Measurements from ENCODE around the gene RECK.

The RECK gene

GRCh38 chr9:36033788-36034187 lies 2.9 kb upstream of the RECK start:
- no peak for TF ChIP-seq TAF1 (IDR thresholded peaks at IDR 0.05; ENCODE audit: borderline replicate concordance, insufficient read depth, low read length)
- TF ChIP-seq POLR2AphosphoS5 (IDR thresholded peaks at IDR 0.05; ENCODE audit: low read depth, low read length): no peak
- TF ChIP-seq, protein P1, sequence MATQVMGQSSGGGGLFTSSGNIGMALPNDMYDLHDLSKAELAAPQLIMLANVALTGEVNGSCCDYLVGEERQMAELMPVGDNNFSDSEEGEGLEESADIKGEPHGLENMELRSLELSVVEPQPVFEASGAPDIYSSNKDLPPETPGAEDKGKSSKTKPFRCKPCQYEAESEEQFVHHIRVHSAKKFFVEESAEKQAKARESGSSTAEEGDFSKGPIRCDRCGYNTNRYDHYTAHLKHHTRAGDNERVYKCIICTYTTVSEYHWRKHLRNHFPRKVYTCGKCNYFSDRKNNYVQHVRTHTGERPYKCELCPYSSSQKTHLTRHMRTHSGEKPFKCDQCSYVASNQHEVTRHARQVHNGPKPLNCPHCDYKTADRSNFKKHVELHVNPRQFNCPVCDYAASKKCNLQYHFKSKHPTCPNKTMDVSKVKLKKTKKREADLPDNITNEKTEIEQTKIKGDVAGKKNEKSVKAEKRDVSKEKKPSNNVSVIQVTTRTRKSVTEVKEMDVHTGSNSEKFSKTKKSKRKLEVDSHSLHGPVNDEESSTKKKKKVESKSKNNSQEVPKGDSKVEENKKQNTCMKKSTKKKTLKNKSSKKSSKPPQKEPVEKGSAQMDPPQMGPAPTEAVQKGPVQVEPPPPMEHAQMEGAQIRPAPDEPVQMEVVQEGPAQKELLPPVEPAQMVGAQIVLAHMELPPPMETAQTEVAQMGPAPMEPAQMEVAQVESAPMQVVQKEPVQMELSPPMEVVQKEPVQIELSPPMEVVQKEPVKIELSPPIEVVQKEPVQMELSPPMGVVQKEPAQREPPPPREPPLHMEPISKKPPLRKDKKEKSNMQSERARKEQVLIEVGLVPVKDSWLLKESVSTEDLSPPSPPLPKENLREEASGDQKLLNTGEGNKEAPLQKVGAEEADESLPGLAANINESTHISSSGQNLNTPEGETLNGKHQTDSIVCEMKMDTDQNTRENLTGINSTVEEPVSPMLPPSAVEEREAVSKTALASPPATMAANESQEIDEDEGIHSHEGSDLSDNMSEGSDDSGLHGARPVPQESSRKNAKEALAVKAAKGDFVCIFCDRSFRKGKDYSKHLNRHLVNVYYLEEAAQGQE (IDR thresholded peaks at IDR 0.05; ENCODE audit: insufficient read depth in 1 of 2, low read depth in 2 of 2, low read length in 2 of 2): no peak
- TF ChIP-seq SIN3A (IDR thresholded peaks at IDR 0.05; ENCODE audit: borderline replicate concordance, insufficient read depth, low read length): no peak
- TF ChIP-seq FOXP2 (optimal IDR thresholded peaks at IDR 0.05; ENCODE audit: borderline replicate concordance, extremely low read depth, extremely low read length, insufficient read depth): no peak

GRCh38 chr9:36034234-36034633 lies 2.5 kb upstream of the RECK start:
- TF ChIP-seq SIN3A (IDR thresholded peaks at IDR 0.05; ENCODE audit: borderline replicate concordance, insufficient read depth, low read length) (no peak), POLR2AphosphoS5 (IDR thresholded peaks at IDR 0.05; ENCODE audit: low read depth, low read length) (no peak), FOXP2 (optimal IDR thresholded peaks at IDR 0.05; ENCODE audit: borderline replicate concordance, extremely low read depth, extremely low read length, insufficient read depth) (no peak)

DNA sequence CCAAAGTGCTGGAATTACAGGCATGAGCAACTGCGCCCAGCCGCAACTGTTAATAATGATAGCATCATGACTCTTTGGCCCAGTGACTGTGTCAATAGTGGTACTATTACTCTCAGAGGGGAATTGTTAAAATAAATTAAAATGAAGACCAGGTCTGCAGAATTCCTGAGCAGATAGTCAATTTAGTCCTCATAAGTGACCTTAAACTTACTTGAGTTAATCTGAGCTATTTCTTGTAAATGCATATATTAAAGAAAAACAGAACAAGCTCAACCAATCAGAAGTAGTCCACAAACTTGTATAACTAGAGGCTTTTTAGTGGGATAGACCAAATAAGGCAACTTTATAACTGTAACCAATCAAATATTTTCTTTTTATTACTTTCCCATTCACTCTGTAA lies 1.7 kb upstream of the RECK start:
- no peak for TF ChIP-seq FOXP2 (optimal IDR thresholded peaks at IDR 0.05; ENCODE audit: borderline replicate concordance, extremely low read depth, extremely low read length, insufficient read depth)
- TF ChIP-seq SIN3A (IDR thresholded peaks at IDR 0.05; ENCODE audit: borderline replicate concordance, insufficient read depth, low read length): no peak
- TF ChIP-seq POLR2AphosphoS5 (IDR thresholded peaks at IDR 0.05; ENCODE audit: low read depth, low read length): no peak
- TF ChIP-seq, protein P1 (IDR thresholded peaks at IDR 0.05; ENCODE audit: insufficient read depth in 1 of 2, low read depth in 2 of 2, low read length in 2 of 2): no peak
- no peak for TF ChIP-seq TAF1 (IDR thresholded peaks at IDR 0.05; ENCODE audit: borderline replicate concordance, insufficient read depth, low read length)

- no peak for TF ChIP-seq FOXP2 (optimal IDR thresholded peaks at IDR 0.05; ENCODE audit: borderline replicate concordance, extremely low read depth, extremely low read length, insufficient read depth)
- TF ChIP-seq, protein P1 (IDR thresholded peaks at IDR 0.05; ENCODE audit: insufficient read depth in 1 of 2, low read depth in 2 of 2, low read length in 2 of 2): no peak
- no peak for TF ChIP-seq POLR2AphosphoS5 (IDR thresholded peaks at IDR 0.05; ENCODE audit: low read depth, low read length)
- no peak for TF ChIP-seq TAF1 (IDR thresholded peaks at IDR 0.05; ENCODE audit: borderline replicate concordance, insufficient read depth, low read length)
- no peak for TF ChIP-seq SIN3A (IDR thresholded peaks at IDR 0.05; ENCODE audit: borderline replicate concordance, insufficient read depth, low read length)
Measured at GRCh38 chr9:36036253-36036779, 397 bp upstream of the RECK start.

DNA sequence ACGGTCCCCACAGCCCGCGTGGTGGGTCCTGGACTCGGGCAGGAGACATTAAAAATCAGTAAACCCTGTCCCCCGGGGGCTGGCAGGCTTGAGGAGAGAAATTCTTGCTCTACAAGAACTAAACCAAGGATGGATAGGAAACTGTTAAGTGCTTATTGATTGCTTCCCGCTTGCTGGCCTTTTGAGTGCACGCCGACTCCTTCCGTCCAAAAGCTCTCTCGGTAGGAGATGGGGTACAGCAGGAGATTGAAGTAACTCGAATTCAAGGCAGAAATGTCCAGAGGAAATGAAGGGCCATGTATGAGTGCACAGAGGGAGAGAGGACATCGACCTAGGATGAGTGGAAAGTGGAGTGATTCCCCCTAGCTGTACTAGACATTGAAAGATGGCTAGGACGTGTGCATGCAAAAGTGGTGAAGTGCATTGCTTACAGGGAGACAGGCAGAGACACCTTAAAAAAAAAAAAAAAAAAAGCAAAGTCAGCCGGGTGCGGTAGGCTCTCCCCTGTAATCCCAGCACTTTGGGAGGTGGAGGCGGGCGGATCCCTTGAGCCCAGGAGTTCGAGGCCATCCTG lies 923 bp downstream of the RECK start:
- TF ChIP-seq POLR2AphosphoS5 (IDR thresholded peaks at IDR 0.05; ENCODE audit: low read depth, low read length): no peak
- no peak for TF ChIP-seq TAF1 (IDR thresholded peaks at IDR 0.05; ENCODE audit: borderline replicate concordance, insufficient read depth, low read length)
- no peak for TF ChIP-seq FOXP2 (optimal IDR thresholded peaks at IDR 0.05; ENCODE audit: borderline replicate concordance, extremely low read depth, extremely low read length, insufficient read depth)
- no peak for TF ChIP-seq SIN3A (IDR thresholded peaks at IDR 0.05; ENCODE audit: borderline replicate concordance, insufficient read depth, low read length)
- TF ChIP-seq, protein P1 (IDR thresholded peaks at IDR 0.05; ENCODE audit: insufficient read depth in 1 of 2, low read depth in 2 of 2, low read length in 2 of 2): no peak

All from PFSK-1 (cell line).